IMR-90 (cell line): ENCODE measurements around the gene GPR62. TPM values are rescaled to one million over a fixed set of nuclear protein-coding genes. Genes with fewer than 3 reads are reported as not detected.

Experiments used
- ATAC-seq: fragments of 200-7000 bp; cut with Tn5 transposase; 2 replicates; pipeline ENCODE4 v1.9.1; 2020; ENCODE audit warnings: low read depth, mild to moderate bottlenecking, moderate library complexity
- BruUV-seq: library from RNA; stranded (reverse); fragments of 400-500 nt; replicated peaks from 2 replicates; lab custom pipeline; 2021; lab: Mats Ljungman, UMichigan
- CTCF ChIA-PET: fragments of 300-600 bp; formaldehyde crosslinking; extraction: SDS; loops from one replicate; lab custom pipeline; 2021; ENCODE audit warnings: antibody characterized with exemption; lab: Yijun Ruan, JAX
- POLR2A ChIA-PET: fragments of 300-600 bp; sonication (Branson Sonifier 250); formaldehyde crosslinking; loops from one replicate; lab custom pipeline; 2022; ENCODE audit warnings: antibody characterized with exemption; ENCODE audit not compliant: unreplicated experiment; lab: Charles Lee
- DNase-seq: peaks from one replicate; pipeline ENCODE4 v3.0.0; 2013
- H2AFZ ChIP-seq: replicated peaks from 2 replicates; pipeline ENCODE3; 2013; ENCODE audit warnings: low read length, mild to moderate bottlenecking; ENCODE audit not compliant: poor library complexity
- H2AK5ac ChIP-seq: 2 replicates; pipeline ENCODE4 v1.6.1; 2013; ENCODE audit warnings: low read depth, low read length, inconsistent platforms
- H2AK9ac ChIP-seq: replicated peaks from 2 replicates; pipeline ENCODE3; 2013; ENCODE audit warnings: mild to moderate bottlenecking, low read depth, low read length, moderate library complexity; ENCODE audit not compliant: poor library complexity
- H2BK120ac ChIP-seq: 2 replicates; pipeline ENCODE4 v1.6.1; 2013; ENCODE audit warnings: low read depth, low read length, inconsistent platforms
- H2BK15ac ChIP-seq: 3 replicates; pipeline ENCODE4 v1.6.1; 2013; ENCODE audit warnings: low read depth, low read length, inconsistent platforms
- H2BK20ac ChIP-seq: 2 replicates; pipeline ENCODE4 v1.6.1; 2013; ENCODE audit warnings: low read depth, mild to moderate bottlenecking, inconsistent platforms, low read length, moderate library complexity
- H2BK5ac ChIP-seq: 2 replicates; pipeline ENCODE4 v1.6.1; 2013; ENCODE audit warnings: mild to moderate bottlenecking, low read depth, low read length, inconsistent platforms; ENCODE audit not compliant: poor library complexity, severe bottlenecking
- H3K14ac ChIP-seq: replicated peaks from 2 replicates; pipeline ENCODE4 v1.6.1; 2013; ENCODE audit warnings: low read depth, low read length, inconsistent platforms
- H3K18ac ChIP-seq: 2 replicates; pipeline ENCODE4 v1.6.1; 2013; ENCODE audit warnings: low read depth, low read length, control low read depth
- H3K23ac ChIP-seq: 2 replicates; pipeline ENCODE4 v1.6.1; 2013; ENCODE audit warnings: low read depth, low read length, inconsistent platforms
- H3K27ac ChIP-seq: 2 replicates; pipeline ENCODE4 v1.5.1; 2013; ENCODE audit warnings: mild to moderate bottlenecking, control low read depth, low read length; ENCODE audit not compliant: insufficient read depth
- H3K27me3 ChIP-seq: 2 replicates; pipeline ENCODE4 v1.6.1; 2013; ENCODE audit warnings: low read length; ENCODE audit not compliant: control insufficient read depth, insufficient read depth
- H3K36me3 ChIP-seq: 2 replicates; pipeline ENCODE4 v1.6.1; 2013; ENCODE audit warnings: low read length, mixed read lengths; ENCODE audit not compliant: control insufficient read depth, insufficient read depth
- H3K4ac ChIP-seq: 2 replicates; pipeline ENCODE4 v1.6.1; 2013; ENCODE audit warnings: low read depth, low read length, inconsistent platforms
- H3K4me1 ChIP-seq: 2 replicates; pipeline ENCODE4 v1.6.1; 2013; ENCODE audit warnings: low read length, mixed read lengths; ENCODE audit not compliant: control insufficient read depth, insufficient read depth
- H3K4me2 ChIP-seq: 2 replicates; pipeline ENCODE4 v1.6.1; 2013; ENCODE audit warnings: low read depth, mild to moderate bottlenecking, control low read depth, low read length, moderate library complexity
- H3K4me3 ChIP-seq: 2 replicates; pipeline ENCODE4 v1.5.1; 2013; ENCODE audit warnings: low read depth, mild to moderate bottlenecking, control low read depth, low read length, moderate library complexity; ENCODE audit not compliant: insufficient read depth
- H3K56ac ChIP-seq: 2 replicates; pipeline ENCODE4 v1.6.1; 2013; ENCODE audit warnings: low read length, inconsistent platforms; ENCODE audit not compliant: insufficient read depth; ENCODE audit errors: extremely low read depth
- H3K79me1 ChIP-seq, 2 experiments: 2 replicates each; pipeline ENCODE4 v1.6.1; 2013; ENCODE audit warnings: low read length in 2 of 2, inconsistent platforms in 1 of 2, low read depth in 1 of 2
- H3K9ac ChIP-seq: 2 replicates; pipeline ENCODE4 v1.6.1; 2013; ENCODE audit warnings: low read depth, low read length, control low read depth
- H3K9me1 ChIP-seq: 2 replicates; pipeline ENCODE4 v1.6.1; 2013; ENCODE audit warnings: low read length, inconsistent platforms; ENCODE audit not compliant: insufficient read depth
- H3K9me3 ChIP-seq: 2 replicates; pipeline ENCODE4 v1.6.1; 2013; ENCODE audit warnings: low read length; ENCODE audit not compliant: control insufficient read depth, insufficient read depth
- H4K20me1 ChIP-seq: 2 replicates; pipeline ENCODE4 v1.6.1; 2013; ENCODE audit warnings: low read length, inconsistent platforms; ENCODE audit not compliant: insufficient read depth
- H4K5ac ChIP-seq: 2 replicates; pipeline ENCODE4 v1.6.1; 2013; ENCODE audit warnings: mild to moderate bottlenecking, low read depth, low read length, control low read depth
- H4K8ac ChIP-seq, 2 experiments: 2 replicates each; pipeline ENCODE4 v1.6.1; 2013; ENCODE audit warnings: low read depth in 2 of 2, low read length in 2 of 2, control low read depth in 1 of 2, inconsistent platforms in 1 of 2
- H4K91ac ChIP-seq: 2 replicates; pipeline ENCODE4 v1.6.1; 2013; ENCODE audit warnings: low read depth, low read length, inconsistent platforms; ENCODE audit not compliant: insufficient read depth
- BHLHE40 ChIP-seq: fragments of 150-350 bp; IDR thresholded peaks from 2 replicates; pipeline ENCODE4 v1.6.1; 2016; ENCODE audit warnings: mild to moderate bottlenecking, low read depth, low read length
- MAZ ChIP-seq: IDR thresholded peaks from 2 replicates; pipeline ENCODE4 v1.6.1; 2012; ENCODE audit warnings: low read depth, mild to moderate bottlenecking, low read length, improper control_type of control experiment, moderate library complexity, borderline replicate concordance
- RAD21 ChIP-seq: IDR thresholded peaks from 2 replicates; pipeline ENCODE4 v1.6.1; 2012; ENCODE audit warnings: low read length, improper control_type of control experiment
- WGBS, 2 experiments: methylation state at CpG; one replicate each; pipeline versions ENCODE4 v1.1.5 to v1.1.7; 2013; ENCODE audit warnings: missing lambda C conversion rate in 2 of 2; ENCODE audit not compliant: insufficient read length in 1 of 2; ENCODE audit errors: extremely low coverage in 2 of 2; 5-methylcytosine and 5-hydroxymethylcytosine counted together
- dilution Hi-C: fragments of 300-500 bp; cut with HindIII; formaldehyde crosslinking; loops from one replicate; pipeline ENCODE4 v1.14.3; 2018; ENCODE audit warnings: low sequenced_read_pairs; ENCODE audit not compliant: unreplicated experiment
- in situ Hi-C: fragments of 300-500 bp; cut with MboI; formaldehyde crosslinking; loops from 3 replicates; pipeline ENCODE4 v1.14.3; 2019; ENCODE audit warnings: low sequenced_read_pairs, inconsistent platforms, mixed read lengths
- intact Hi-C: fragments of 100-400 bp; cut with micrococcal nuclease; formaldehyde crosslinking; loops from 2 replicates; pipeline ENCODE4 v1.10.0; 2022
- polyA plus RNA-seq, 3 experiments: library from polyadenylated mRNA; depleted of rRNA; stranded (reverse); fragments of >200 nt; gene quantifications; 2 replicates each; pipeline ENCODE4 v1.2.3, GENCODE V29; 2012; ENCODE audit warnings: low replicate concordance in 1 of 3
- total RNA-seq: library from RNA; depleted of rRNA; stranded (reverse); fragments of >200 nt; gene quantifications from 2 replicates; pipeline ENCODE4 v1.2.3, GENCODE V29; 2012

GPR62 gene
- total and polyA plus RNA-seq, 2 of the 4 experiments (the other 2 are of a cell fraction) = under 0.01 TPM; not detected in 1

- peak within 1 kb of the TSS; percentile 61 for H3K9ac ChIP-seq
- H3K14ac ChIP-seq = peak within 1 kb of the TSS; percentile 92
- H2AK5ac ChIP-seq = peak within 1 kb of the TSS; percentile 95
- H3K23ac ChIP-seq = peak within 1 kb of the TSS; percentile 97
- no peaks in the 10 kb centered on the region for H3K27me3 ChIP-seq
- peaks cover 13% of the 10 kb centered on the region for H3K4me1 ChIP-seq
- peak within 1 kb of the TSS; percentile 84 for H2BK15ac ChIP-seq
- ATAC-seq (peak; percentile 79), DNase-seq (peak; percentile 55)
- peak within 1 kb of the TSS; percentile 95 for H3K4ac ChIP-seq
- no TSS peak for BruUV-seq
- peak within 1 kb of the TSS; percentile 50 for H3K18ac ChIP-seq
- peak within 1 kb of the TSS; percentile 68; the same call in 1 of the 2 replicates for H3K56ac ChIP-seq
- dilution Hi-C loops (no loop called here), intact Hi-C loops (loop anchor here (1.0 kb wide), 1 partner anchor 33 kb away; the partner anchor contains the start of gene PARP3), in situ Hi-C loops (loop anchor here (25.0 kb wide), 1 partner anchor 1638 kb away; the partner anchor contains the start of genes RASSF1, TUSC2 and ZMYND10)
- H3K79me1 ChIP-seq = peaks cover 10 to 33% of the 10 kb centered on the region in 2 experiments; a peak in 3 of 4 replicates
- peak within 1 kb of the TSS; percentile 95 for H4K5ac ChIP-seq
- 0% methylated on average over 51 of the region's 63 CpGs; no CpG with 5 or more reads in 1 of the 2 experiments for WGBS, 2 experiments
- H3K9me3 ChIP-seq = no peaks in the 10 kb centered on the region
- H3K27ac ChIP-seq = peak within 1 kb of the TSS; percentile 43
- H3K4me3 ChIP-seq = peak within 1 kb of the TSS; percentile 68
- H4K8ac ChIP-seq = peak within 1 kb of the TSS; percentile 90 to 98
- H2BK20ac ChIP-seq = peak within 1 kb of the TSS; percentile 72; the same call in 1 of the 2 replicates
- H4K20me1 ChIP-seq = peaks cover 4% of the 10 kb centered on the region; the same call in 1 of the 2 replicates
- peak within 1 kb of the TSS; percentile 93 for H3K4me2 ChIP-seq
- ChIA-PET CTCF (interaction anchor here (1.0 kb wide), 1 partner anchor 18 kb away, joined by 4 read pairs; no protein-coding TSS in a partner anchor), POLR2A (no interaction called here)
- peak within 1 kb of the TSS; percentile 70 for H2BK5ac ChIP-seq
- peak within 1 kb of the TSS; percentile 68 for H2BK120ac ChIP-seq
- no peaks in the 10 kb centered on the region for H3K36me3 ChIP-seq
- H4K91ac ChIP-seq = peak within 1 kb of the TSS; percentile 91
- TF ChIP-seq MAZ = peak; percentile 53; the same call in 1 of the 2 replicates
- TF ChIP-seq BHLHE40 = no peak
- TF ChIP-seq RAD21 = no peak
- peak within 1 kb of the TSS; percentile 71 for H2AK9ac ChIP-seq
- peak within 1 kb of the TSS; percentile 97 for H2AFZ ChIP-seq
- peaks cover 12% of the 10 kb centered on the region for H3K9me1 ChIP-seq
Observed at GRCh38 chr3:51974963-51975851, 20.0 kb downstream of the GPR62 start, which contains the start of gene ABHD14A. Gene ABHD14A, plus strand, starts transcription at chr3:51975064. Its CDS starts 72 bp downstream, at chr3:51975136.
